A549 (cell line): Measurements from ENCODE around the gene TPPP2. TPM values are rescaled to one million over a fixed set of nuclear protein-coding genes. Genes with fewer than 3 reads are reported as not detected.
A peak's percentile ranks its signal among the peaks of the same experiment; 100 is the strongest.

Experiments
- ATAC-seq, 2 experiments: fragments of 200-7000 bp in 1 of 2; fragments of >200 bp in 1 of 2; cut with Nextera tagmentation in 1 of 2; cut with Tn5 transposase in 1 of 2; 3 replicates each; pipeline versions ENCODE4 v1.8.0 to v1.9.1; 2018 to 2020; ENCODE audit warnings: mild to moderate bottlenecking in 1 of 2, moderate library complexity in 1 of 2
- CTCF ChIA-PET: fragments of 300-600 bp; sonication (Branson Sonifier 250); formaldehyde crosslinking; extraction: SDS; loops from one replicate; lab custom pipeline; 2021; ENCODE audit warnings: antibody characterized with exemption, inconsistent platforms; lab: Yijun Ruan, JAX
- POLR2A ChIA-PET: fragments of 350-600 bp; formaldehyde crosslinking; extraction: SDS; loops from one replicate; lab custom pipeline; 2021; ENCODE audit warnings: antibody characterized with exemption, inconsistent platforms; lab: Yijun Ruan, JAX
- DNase-seq, 2 experiments: peaks; one replicate each; pipeline versions ENCODE4 v3.0.0 to v3.0.0-alpha.2; 2011 to 2016; ENCODE audit warnings: low read depth in 1 of 2, low spot score in 1 of 2
- FAIRE-seq: peaks from 2 replicates; lab custom pipeline; 2011; peaks lifted over from hg19 to GRCh38; lab: Jason Lieb, UNC
- H3K27ac ChIP-seq, 2 experiments: fragments of >200 bp; sonication (Bioruptor Twin); formaldehyde crosslinking; 3 replicates each; pipeline ENCODE4 v1.5.1; 2016 to 2017
- H3K4me1 ChIP-seq: fragments of >200 bp; sonication (Bioruptor Twin); formaldehyde crosslinking; 3 replicates; pipeline ENCODE4 v1.6.1; 2016
- H3K4me2 ChIP-seq: fragments of >200 bp; sonication (Bioruptor Twin); formaldehyde crosslinking; 3 replicates; pipeline ENCODE4 v1.6.1; 2016
- H3K4me3 ChIP-seq: fragments of >200 bp; sonication (Bioruptor Twin); formaldehyde crosslinking; 3 replicates; pipeline ENCODE4 v1.5.1; 2016
- H3K9me3 ChIP-seq: fragments of >200 bp; sonication (Bioruptor Twin); formaldehyde crosslinking; 3 replicates; pipeline ENCODE4 v1.6.1; 2016
- EHF ChIP-seq: fragments of 250-450 bp; sonication (Bioruptor Pico); IDR thresholded peaks from 2 replicates; pipeline ENCODE4 v1.5.0; 2020; ENCODE audit warnings: mild to moderate bottlenecking
- EHMT2 ChIP-seq: fragments of 200-600 bp; sonication (generic); IDR thresholded peaks from 2 replicates; pipeline ENCODE4 v1.6.1; 2016; ENCODE audit warnings: antibody characterized with exemption, low read depth, mild to moderate bottlenecking, moderate library complexity
- FOXS1 ChIP-seq: fragments of 250-450 bp; sonication (Bioruptor Pico); IDR thresholded peaks from 2 replicates; pipeline ENCODE4 v1.5.0; 2020; ENCODE audit warnings: mild to moderate bottlenecking, moderate library complexity
- HEYL ChIP-seq: fragments of 250-450 bp; sonication (Bioruptor Pico); IDR thresholded peaks from 2 replicates; pipeline ENCODE4 v1.8.0; 2021; ENCODE audit warnings: mild to moderate bottlenecking, moderate library complexity
- HOXB13 ChIP-seq: fragments of 250-450 bp; sonication (Bioruptor Pico); IDR thresholded peaks from 2 replicates; pipeline ENCODE4 v1.5.0; 2020; ENCODE audit warnings: low read depth, mild to moderate bottlenecking, moderate library complexity
- JUN ChIP-seq, 2 experiments: fragments of >200 bp; sonication (Bioruptor Twin); formaldehyde crosslinking; IDR thresholded peaks; 2 replicates in 1 of 2; 3 replicates in 1 of 2; pipeline ENCODE4 v1.6.1; 2016 to 2017
- NPAS2 ChIP-seq: fragments of 250-450 bp; sonication (Bioruptor Pico); IDR thresholded peaks from 2 replicates; pipeline ENCODE4 v1.8.0; 2022; ENCODE audit warnings: mild to moderate bottlenecking, moderate library complexity, borderline replicate concordance
- NR3C1 ChIP-seq: fragments of >200 bp; sonication (Bioruptor Twin); formaldehyde crosslinking; IDR thresholded peaks from 3 replicates; pipeline ENCODE4 v1.6.1; 2017
- PHF8 ChIP-seq: fragments of 200-600 bp; sonication (generic); IDR thresholded peaks from 2 replicates; pipeline ENCODE4 v1.6.1; 2016; ENCODE audit warnings: low read depth, mild to moderate bottlenecking, antibody characterized with exemption, moderate library complexity, borderline replicate concordance
- POLR2A ChIP-seq: IDR thresholded peaks from 2 replicates; pipeline ENCODE4 v1.6.1; 2012; ENCODE audit warnings: mild to moderate bottlenecking, low read length
- RARB ChIP-seq: fragments of 250-450 bp; sonication (Bioruptor Pico); IDR thresholded peaks from 2 replicates; pipeline ENCODE4 v1.8.0; 2021; ENCODE audit warnings: mild to moderate bottlenecking, moderate library complexity
- RFX5 ChIP-seq: fragments of 450-650 bp; IDR thresholded peaks from 2 replicates; pipeline ENCODE4 v1.7.1; 2014; ENCODE audit warnings: antibody characterized with exemption, mild to moderate bottlenecking, moderate library complexity
- SREBF2 ChIP-seq: fragments of 450-650 bp; IDR thresholded peaks from 2 replicates; pipeline ENCODE4 v1.6.1; 2014; ENCODE audit warnings: mild to moderate bottlenecking, moderate library complexity
- ZFP36 ChIP-seq: fragments of 450-650 bp; IDR thresholded peaks from 2 replicates; pipeline ENCODE4 v1.6.1; 2014; ENCODE audit warnings: borderline replicate concordance; ENCODE audit not compliant: partially characterized antibody
- WGBS: methylation state at CpG from one replicate; pipeline ENCODE4 v1.1.6; 2017; ENCODE audit errors: missing lambda C conversion rate; 5-methylcytosine and 5-hydroxymethylcytosine counted together
- polyA plus RNA-seq, 4 experiments: library from polyadenylated mRNA; depleted of rRNA in 3 of 4; stranded (reverse); fragments of >200 nt; fragmentation: RNase III in 1 of 4; extraction: RNeasy Plus Mini Kit Qiagen cat#74134 plus additional on column Dnase treatment in 1 of 4; gene quantifications; 2 replicates in 3 of 4; 3 replicates in 1 of 4; pipeline ENCODE4 v1.2.3, GENCODE V29; 2011 to 2017
- TF ChIP-seq, protein P1 (sequence below): fragments of 250-450 bp; sonication (Bioruptor Pico); IDR thresholded peaks from 2 replicates; pipeline ENCODE4 v1.5.0; 2021; ENCODE audit warnings: mild to moderate bottlenecking, moderate library complexity, borderline replicate concordance
- TF ChIP-seq, protein P2 (sequence below): fragments of 200-600 bp; sonication (generic); IDR thresholded peaks from 2 replicates; pipeline ENCODE4 v1.6.1; 2016; ENCODE audit warnings: antibody characterized with exemption, mild to moderate bottlenecking, moderate library complexity

TPPP2 gene
- polyA plus RNA-seq, 2 of the 4 experiments (the other 2 are of a cell fraction): not detected

DNA sequence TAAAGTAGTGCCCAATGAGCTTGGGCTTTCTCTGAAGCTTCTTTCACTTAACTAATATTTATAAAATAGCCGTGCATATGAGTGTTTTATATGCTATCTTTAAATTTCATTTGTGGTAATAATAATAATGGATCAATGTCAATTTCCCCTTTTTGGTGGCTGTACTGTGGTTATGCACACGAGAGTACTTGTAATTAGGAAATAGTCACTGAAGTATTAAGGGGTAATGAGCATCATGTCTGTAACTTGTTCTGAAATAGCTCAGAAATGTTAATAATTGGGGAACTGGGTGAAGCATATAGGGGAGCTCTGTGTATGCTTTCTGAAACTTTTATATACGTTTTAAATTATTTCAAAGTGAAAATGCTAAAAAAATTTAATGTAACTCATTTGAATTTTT, 20.6 kb downstream of the TPPP2 start:
- ATAC-seq: no peak
- POLR2A ChIA-PET: no interaction called here
- 41% methylated on average over 3 of the region's 3 CpGs for WGBS
- Histone ChIP-seq H3K27ac (no peak overlapping the region), H3K4me1 (peaks cover 14% of the 10 kb centered on the region), H3K4me2 (no peak overlapping the region), H3K9me3 (no peaks in the 10 kb centered on the region), H3K4me3 (no peak overlapping the region)
- no peak for DNase-seq
- CTCF ChIA-PET: interaction anchor here (1.0 to 6.8 kb wide), 10 partner anchors 9 to 195 kb away, joined by 3 to 44 read pairs (median 4); partner anchors contain the start of gene SLC39A2
- TF ChIP-seq HEYL (no peak), PHF8 (no peak), EHMT2 (no peak)
- no peak for FAIRE-seq

DNA sequence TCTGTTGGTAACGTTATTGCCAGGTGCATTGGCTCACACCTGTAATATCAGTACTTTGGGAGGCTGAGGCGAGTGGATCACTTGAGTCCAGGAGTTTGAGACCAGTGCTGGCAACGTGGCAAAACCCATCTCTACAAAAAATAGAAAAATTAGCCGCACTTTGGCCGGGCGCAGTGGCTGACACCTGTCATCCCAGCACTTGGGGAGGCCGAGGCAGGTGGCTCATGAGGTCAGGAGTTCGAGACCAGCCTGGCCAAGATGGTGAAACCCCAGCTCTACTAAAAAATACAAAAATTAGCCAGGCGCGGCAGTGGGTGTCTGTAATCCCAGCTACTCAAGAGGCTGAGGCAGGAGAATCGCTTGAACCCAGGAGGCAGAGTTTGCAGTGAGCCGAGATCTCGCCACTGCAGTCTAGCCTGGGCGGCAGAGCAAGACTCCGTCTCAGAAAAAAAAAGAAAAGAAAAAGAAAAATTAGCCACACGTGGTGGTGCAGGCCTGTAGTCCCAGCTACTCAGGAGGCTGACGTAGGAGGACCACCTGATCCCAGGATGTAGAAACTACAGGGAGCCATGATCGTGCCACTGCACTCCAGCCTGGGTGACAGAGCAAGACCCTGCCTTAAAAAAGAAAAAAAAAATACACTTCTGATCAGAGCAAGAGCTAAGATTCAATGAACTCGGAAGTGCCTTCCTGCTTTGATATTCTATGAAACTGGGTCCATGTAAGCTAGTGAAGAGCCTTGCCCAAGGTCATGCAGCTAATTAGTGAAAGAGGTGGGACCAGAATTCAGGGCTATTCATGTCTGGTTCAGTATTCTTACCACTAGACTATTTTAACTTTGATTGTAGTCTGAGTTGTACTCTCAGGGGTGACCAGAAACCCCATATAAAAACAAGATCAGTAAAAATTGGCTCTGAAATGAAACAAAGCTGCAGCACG, 23.4 kb downstream of the TPPP2 start:
- ATAC-seq: no peak
- no peak overlapping the region for H3K4me2 ChIP-seq
- TF ChIP-seq RFX5: no peak
- TF ChIP-seq HOXB13: no peak
- no peak for DNase-seq
- no peaks in the 10 kb centered on the region for H3K9me3 ChIP-seq
- no peak for FAIRE-seq
- no peak overlapping the region for H3K4me3 ChIP-seq
- POLR2A ChIA-PET: no interaction called here
- peaks cover 20% of the 10 kb centered on the region for H3K4me1 ChIP-seq
- WGBS: 81% methylated on average over 20 of the region's 20 CpGs
- CTCF ChIA-PET: interaction anchor here (0.6 to 3.7 kb wide), 6 partner anchors 14 to 71 kb away, joined by 3 to 19 read pairs (median 3); no protein-coding TSS in a partner anchor
- H3K27ac ChIP-seq: no peak overlapping the region

DNA sequence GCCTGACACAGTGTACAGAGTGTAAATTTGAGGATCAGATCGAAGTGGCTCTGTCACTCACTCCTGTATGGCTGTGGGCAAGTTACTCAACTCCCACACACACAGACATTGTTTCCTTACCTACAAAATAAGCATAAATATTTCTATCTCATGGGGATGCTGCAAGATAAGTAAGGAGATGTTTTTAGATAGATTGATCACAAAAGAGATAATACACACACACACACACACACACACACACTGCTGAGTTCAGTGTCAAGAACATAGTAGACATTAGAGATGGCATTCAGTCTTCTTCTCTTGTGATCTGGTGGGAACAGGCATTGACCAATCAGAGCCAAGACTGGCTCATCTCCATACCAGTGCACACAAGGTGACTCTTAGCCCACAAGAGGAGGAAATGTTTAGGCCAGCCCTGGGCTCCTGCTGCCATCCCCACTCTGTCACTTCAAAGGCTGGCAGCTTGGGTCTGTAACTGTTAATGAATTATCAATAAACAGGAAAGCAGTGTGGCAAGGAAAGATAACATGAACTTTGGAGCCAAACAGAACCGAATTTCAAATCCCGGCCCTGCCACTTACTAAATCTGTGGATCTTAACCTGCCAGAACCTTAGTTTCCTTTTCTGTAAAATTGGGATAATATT, 24.2 kb downstream of the TPPP2 start:
- ChIA-PET POLR2A (no interaction called here), CTCF (interaction anchor here (0.6 to 1.6 kb wide), 5 partner anchors 14 to 70 kb away, joined by 3 to 6 read pairs (median 3); no protein-coding TSS in a partner anchor)
- Histone ChIP-seq H3K4me1 (peaks cover 20% of the 10 kb centered on the region), H3K27ac (no peak overlapping the region), H3K9me3 (no peaks in the 10 kb centered on the region), H3K4me3 (no peak overlapping the region), H3K4me2 (peak overlapping the region; percentile 14; the same call in 1 of the 3 replicates)
- DNase-seq: no peak
- peak; percentile 32 for FAIRE-seq
- peak in 1 of 2 experiments; percentile 71; a peak in 3 of 6 replicates for ATAC-seq
- TF ChIP-seq HOXB13 (no peak), FOXS1 (no peak), JUN (IDR thresholded peaks at IDR 0.05) (no peak), EHF (CRISPR knock-in tag) (no peak), SREBF2 (no peak), RARB (CRISPR knock-in tag) (no peak), NR3C1 (no peak), POLR2A (no peak), ZFP36 (no peak), EHMT2 (no peak), NPAS2 (CRISPR knock-in tag) (no peak)
- TF ChIP-seq, protein P1, sequence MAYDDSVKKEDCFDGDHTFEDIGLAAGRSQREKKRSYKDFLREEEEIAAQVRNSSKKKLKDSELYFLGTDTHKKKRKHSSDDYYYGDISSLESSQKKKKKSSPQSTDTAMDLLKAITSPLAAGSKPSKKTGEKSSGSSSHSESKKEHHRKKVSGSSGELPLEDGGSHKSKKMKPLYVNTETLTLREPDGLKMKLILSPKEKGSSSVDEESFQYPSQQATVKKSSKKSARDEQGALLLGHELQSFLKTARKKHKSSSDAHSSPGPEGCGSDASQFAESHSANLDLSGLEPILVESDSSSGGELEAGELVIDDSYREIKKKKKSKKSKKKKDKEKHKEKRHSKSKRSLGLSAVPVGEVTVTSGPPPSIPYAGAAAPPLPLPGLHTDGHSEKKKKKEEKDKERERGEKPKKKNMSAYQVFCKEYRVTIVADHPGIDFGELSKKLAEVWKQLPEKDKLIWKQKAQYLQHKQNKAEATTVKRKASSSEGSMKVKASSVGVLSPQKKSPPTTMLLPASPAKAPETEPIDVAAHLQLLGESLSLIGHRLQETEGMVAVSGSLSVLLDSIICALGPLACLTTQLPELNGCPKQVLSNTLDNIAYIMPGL (CRISPR knock-in tag): no peak
- TF ChIP-seq, protein P2, sequence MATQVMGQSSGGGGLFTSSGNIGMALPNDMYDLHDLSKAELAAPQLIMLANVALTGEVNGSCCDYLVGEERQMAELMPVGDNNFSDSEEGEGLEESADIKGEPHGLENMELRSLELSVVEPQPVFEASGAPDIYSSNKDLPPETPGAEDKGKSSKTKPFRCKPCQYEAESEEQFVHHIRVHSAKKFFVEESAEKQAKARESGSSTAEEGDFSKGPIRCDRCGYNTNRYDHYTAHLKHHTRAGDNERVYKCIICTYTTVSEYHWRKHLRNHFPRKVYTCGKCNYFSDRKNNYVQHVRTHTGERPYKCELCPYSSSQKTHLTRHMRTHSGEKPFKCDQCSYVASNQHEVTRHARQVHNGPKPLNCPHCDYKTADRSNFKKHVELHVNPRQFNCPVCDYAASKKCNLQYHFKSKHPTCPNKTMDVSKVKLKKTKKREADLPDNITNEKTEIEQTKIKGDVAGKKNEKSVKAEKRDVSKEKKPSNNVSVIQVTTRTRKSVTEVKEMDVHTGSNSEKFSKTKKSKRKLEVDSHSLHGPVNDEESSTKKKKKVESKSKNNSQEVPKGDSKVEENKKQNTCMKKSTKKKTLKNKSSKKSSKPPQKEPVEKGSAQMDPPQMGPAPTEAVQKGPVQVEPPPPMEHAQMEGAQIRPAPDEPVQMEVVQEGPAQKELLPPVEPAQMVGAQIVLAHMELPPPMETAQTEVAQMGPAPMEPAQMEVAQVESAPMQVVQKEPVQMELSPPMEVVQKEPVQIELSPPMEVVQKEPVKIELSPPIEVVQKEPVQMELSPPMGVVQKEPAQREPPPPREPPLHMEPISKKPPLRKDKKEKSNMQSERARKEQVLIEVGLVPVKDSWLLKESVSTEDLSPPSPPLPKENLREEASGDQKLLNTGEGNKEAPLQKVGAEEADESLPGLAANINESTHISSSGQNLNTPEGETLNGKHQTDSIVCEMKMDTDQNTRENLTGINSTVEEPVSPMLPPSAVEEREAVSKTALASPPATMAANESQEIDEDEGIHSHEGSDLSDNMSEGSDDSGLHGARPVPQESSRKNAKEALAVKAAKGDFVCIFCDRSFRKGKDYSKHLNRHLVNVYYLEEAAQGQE: no peak
- 26% methylated on average over 3 of the region's 3 CpGs for WGBS
